Measurements from ENCODE around the gene ATXN10. TPM values are rescaled to one million over a fixed set of nuclear protein-coding genes. Genes with fewer than 3 reads are reported as not detected.
A peak's percentile ranks its signal among the peaks of the same experiment; 100 is the strongest.

The ATXN10 gene
- total RNA-seq, 1 experiment from 2014 or later = 135 TPM

- no peak overlapping the region for H3K9ac ChIP-seq (ENCODE audit: low read length)
- ChIA-PET RAD21 (ENCODE audit: low non-redundant PET in 1 of 2, low total read pairs in 2 of 2, uncharacterized antibody in 2 of 2, unreplicated experiment in 2 of 2) (no interaction called here), CTCF (no interaction called here), POLR2A (no interaction called here)
- no peak overlapping the region for H2AFZ ChIP-seq (ENCODE audit: low read depth, low read length, poor library complexity, severe bottlenecking)
- no peak overlapping the region for H3K27ac ChIP-seq (ENCODE audit: low read depth, low read length)
- no TSS peak for BruUV-seq (replicated peaks)
- intact Hi-C loops (cut with micrococcal nuclease) = no loop called here
- ATAC-seq (no peak), DNase-seq (ENCODE audit: low read depth, low spot score) (no peak)
- H3K4me3 ChIP-seq (replicated peaks in 1 of 2; ENCODE audit: low read depth in 1 of 2, low read length in 2 of 2) = no peak overlapping the region
- H3K9me2 ChIP-seq (ENCODE audit: insufficient read depth) = no peaks in the 10 kb centered on the region
- H4K20me1 ChIP-seq (ENCODE audit: insufficient read depth) = 0 out of 2 replicates have a peak, but pooled peaks cover 3% of the 10 kb centered on the region
- H3K4me2 ChIP-seq (ENCODE audit: low read length) = peak overlapping the region; percentile 30; the same call in 1 of the 2 replicates
- no peak for TF ChIP-seq ZNF274 (IDR thresholded peaks at IDR 0.05; ENCODE audit: low read depth, low read length)
- no peak for TF ChIP-seq TCF7L2 (IDR thresholded peaks at IDR 0.05; ENCODE audit: borderline replicate concordance, extremely low read depth, insufficient read depth, insufficient read length)
- TF ChIP-seq POLR2AphosphoS5 (IDR thresholded peaks at IDR 0.05; ENCODE audit: low read depth, low read length) = no peak
- no peak for TF ChIP-seq ZBTB33 (IDR thresholded peaks at IDR 0.05; ENCODE audit: extremely low read depth, insufficient replicate concordance, low read length)
- TF ChIP-seq YY1 (IDR thresholded peaks at IDR 0.05; ENCODE audit: extremely low read depth, insufficient replicate concordance, low read depth, low read length) = no peak
- no peak for TF ChIP-seq POLR2A (IDR thresholded peaks at IDR 0.05; ENCODE audit: borderline replicate concordance, extremely low read depth, insufficient read depth, insufficient read length)
- no peak for TF ChIP-seq SP1 (IDR thresholded peaks at IDR 0.05; ENCODE audit: low read depth)
- no peak for TF ChIP-seq CEBPB (IDR thresholded peaks at IDR 0.05; ENCODE audit: low read depth)
- TF ChIP-seq JUND (IDR thresholded peaks at IDR 0.05) = no peak
- TF ChIP-seq ATF3 (IDR thresholded peaks at IDR 0.05) = no peak
- TF ChIP-seq CBX3 (IDR thresholded peaks at IDR 0.05; ENCODE audit: low read depth) = no peak
- TF ChIP-seq CTCF (IDR thresholded peaks at IDR 0.05 in 2 of 3, conservative IDR thresholded peaks at IDR 0.05 in 1 of 3; ENCODE audit: borderline replicate concordance in 1 of 3, insufficient read depth in 1 of 3, low read depth in 2 of 3, low read length in 2 of 3) = no peak
- no peak for TF ChIP-seq SIN3A (IDR thresholded peaks at IDR 0.05; ENCODE audit: low read depth)
- no peak for TF ChIP-seq RAD21 (IDR thresholded peaks at IDR 0.05; ENCODE audit: low read depth)
- TF ChIP-seq EZH2 (IDR thresholded peaks at IDR 0.05) = no peak
- no peak for TF ChIP-seq FOSL1 (IDR thresholded peaks at IDR 0.05; ENCODE audit: low read depth)
- peaks cover 5 to 46% of the 10 kb centered on the region in 2 experiments for H3K4me1 ChIP-seq (ENCODE audit: control insufficient read depth in 1 of 2, insufficient read depth in 2 of 2, low read length in 2 of 2)
- H3K27me3 ChIP-seq (ENCODE audit: insufficient read depth, low read length) = no peaks in the 10 kb centered on the region
- H3K36me3 ChIP-seq (ENCODE audit: control insufficient read depth in 1 of 2, insufficient read depth in 2 of 2, low read length in 2 of 2) = no peaks in the 10 kb centered on the region
- H3K9me3 ChIP-seq (ENCODE audit: control insufficient read depth in 1 of 2, insufficient read depth in 1 of 2, low read depth in 1 of 2, low read length in 2 of 2) = no peaks in the 10 kb centered on the region
- peaks cover 99% of the 10 kb centered on the region for H3K79me2 ChIP-seq (ENCODE audit: insufficient read depth, low read length)
These were observed 7.6 kb downstream of the ATXN10 start for GRCh38 chr22:45678961-45679912.
